Measurements from ENCODE around the gene CACNA1A.

CACNA1A gene

GRCh38 chr19:13303381-13304129, 202.7 kb downstream of the CACNA1A start:
- H3K9me3 ChIP-seq (ENCODE audit: control insufficient read depth, low read length): no peaks in the 10 kb centered on the region
- no peaks in the 10 kb centered on the region for H3K36me3 ChIP-seq (ENCODE audit: control insufficient read depth, insufficient read depth, low read length)
- DNase-seq: no peak
- H3K4me1 ChIP-seq (ENCODE audit: control insufficient read depth, insufficient read depth, low read length, poor library complexity, severe bottlenecking): no peaks in the 10 kb centered on the region
- no peak overlapping the region for H3K4me3 ChIP-seq (ENCODE audit: insufficient read depth, low read depth, low read length, poor library complexity, severe bottlenecking)
- no peak overlapping the region for H3K27ac ChIP-seq (ENCODE audit: insufficient read depth, low read length, poor library complexity, severe bottlenecking)
- H3K27me3 ChIP-seq (replicated peaks; ENCODE audit: control insufficient read depth, insufficient read depth, low read length, poor library complexity, severe bottlenecking): peaks cover 4% of the 10 kb centered on the region

- peaks cover 4% of the 10 kb centered on the region for H3K27me3 ChIP-seq (replicated peaks; ENCODE audit: control insufficient read depth, insufficient read depth, low read length, poor library complexity, severe bottlenecking)
- H3K36me3 ChIP-seq (ENCODE audit: control insufficient read depth, insufficient read depth, low read length): no peaks in the 10 kb centered on the region
- no peak overlapping the region for H3K4me3 ChIP-seq (ENCODE audit: insufficient read depth, low read depth, low read length, poor library complexity, severe bottlenecking)
- H3K27ac ChIP-seq (ENCODE audit: insufficient read depth, low read length, poor library complexity, severe bottlenecking): no peak overlapping the region
- DNase-seq: no peak
- no peaks in the 10 kb centered on the region for H3K4me1 ChIP-seq (ENCODE audit: control insufficient read depth, insufficient read depth, low read length, poor library complexity, severe bottlenecking)
- no peaks in the 10 kb centered on the region for H3K9me3 ChIP-seq (ENCODE audit: control insufficient read depth, low read length)
Measured at GRCh38 chr19:13302526-13303270, 203.6 kb downstream of the CACNA1A start.

GRCh38 chr19:13301627-13302334, 204.5 kb downstream of the CACNA1A start:
- Histone ChIP-seq H3K4me1 (ENCODE audit: control insufficient read depth, insufficient read depth, low read length, poor library complexity, severe bottlenecking) (no peaks in the 10 kb centered on the region), H3K27me3 (replicated peaks; ENCODE audit: control insufficient read depth, insufficient read depth, low read length, poor library complexity, severe bottlenecking) (peaks cover 4% of the 10 kb centered on the region), H3K9me3 (ENCODE audit: control insufficient read depth, low read length) (no peaks in the 10 kb centered on the region), H3K27ac (ENCODE audit: insufficient read depth, low read length, poor library complexity, severe bottlenecking) (no peak overlapping the region), H3K4me3 (ENCODE audit: insufficient read depth, low read depth, low read length, poor library complexity, severe bottlenecking) (no peak overlapping the region), H3K36me3 (ENCODE audit: control insufficient read depth, insufficient read depth, low read length) (no peaks in the 10 kb centered on the region)
- no peak for DNase-seq

GRCh38 chr19:13300421-13301030, 205.8 kb downstream of the CACNA1A start:
- Histone ChIP-seq H3K4me3 (ENCODE audit: insufficient read depth, low read depth, low read length, poor library complexity, severe bottlenecking) (no peak overlapping the region), H3K27me3 (replicated peaks; ENCODE audit: control insufficient read depth, insufficient read depth, low read length, poor library complexity, severe bottlenecking) (peaks cover 4% of the 10 kb centered on the region)

GRCh38 chr19:13299838-13300237, 206.4 kb downstream of the CACNA1A start:
- no peaks in the 10 kb centered on the region for H3K36me3 ChIP-seq (ENCODE audit: control insufficient read depth, insufficient read depth, low read length)
- DNase-seq: no peak
- peaks cover 4% of the 10 kb centered on the region for H3K27me3 ChIP-seq (replicated peaks; ENCODE audit: control insufficient read depth, insufficient read depth, low read length, poor library complexity, severe bottlenecking)
- no peaks in the 10 kb centered on the region for H3K4me1 ChIP-seq (ENCODE audit: control insufficient read depth, insufficient read depth, low read length, poor library complexity, severe bottlenecking)
- no peak overlapping the region for H3K4me3 ChIP-seq (ENCODE audit: insufficient read depth, low read depth, low read length, poor library complexity, severe bottlenecking)
- no peaks in the 10 kb centered on the region for H3K9me3 ChIP-seq (ENCODE audit: control insufficient read depth, low read length)
- H3K27ac ChIP-seq (ENCODE audit: insufficient read depth, low read length, poor library complexity, severe bottlenecking): no peak overlapping the region

More at GRCh38 chr19:13300421-13301030, 205.8 kb downstream of the CACNA1A start:
- no peaks in the 10 kb centered on the region for H3K9me3 ChIP-seq (ENCODE audit: control insufficient read depth, low read length)
- no peak overlapping the region for H3K27ac ChIP-seq (ENCODE audit: insufficient read depth, low read length, poor library complexity, severe bottlenecking)
- H3K36me3 ChIP-seq (ENCODE audit: control insufficient read depth, insufficient read depth, low read length): no peaks in the 10 kb centered on the region
- no peaks in the 10 kb centered on the region for H3K4me1 ChIP-seq (ENCODE audit: control insufficient read depth, insufficient read depth, low read length, poor library complexity, severe bottlenecking)
- DNase-seq: no peak

- no peak overlapping the region for H3K27ac ChIP-seq (ENCODE audit: insufficient read depth, low read length, poor library complexity, severe bottlenecking)
- no peaks in the 10 kb centered on the region for H3K36me3 ChIP-seq (ENCODE audit: control insufficient read depth, insufficient read depth, low read length)
- no peaks in the 10 kb centered on the region for H3K4me1 ChIP-seq (ENCODE audit: control insufficient read depth, insufficient read depth, low read length, poor library complexity, severe bottlenecking)
- peaks cover 4% of the 10 kb centered on the region for H3K27me3 ChIP-seq (replicated peaks; ENCODE audit: control insufficient read depth, insufficient read depth, low read length, poor library complexity, severe bottlenecking)
- DNase-seq: no peak
- H3K9me3 ChIP-seq (ENCODE audit: control insufficient read depth, low read length): no peaks in the 10 kb centered on the region
- no peak overlapping the region for H3K4me3 ChIP-seq (ENCODE audit: insufficient read depth, low read depth, low read length, poor library complexity, severe bottlenecking)
Measured at GRCh38 chr19:13298565-13299481, 207.5 kb downstream of the CACNA1A start.

- DNase-seq: no peak
Measured at GRCh38 chr19:13297023-13297422, 209.3 kb downstream of the CACNA1A start.

GRCh38 chr19:13294812-13295567, 211.3 kb downstream of the CACNA1A start:
- DNase-seq: no peak
- Histone ChIP-seq H3K9me3 (ENCODE audit: control insufficient read depth, low read length) (no peaks in the 10 kb centered on the region), H3K27ac (ENCODE audit: insufficient read depth, low read length, poor library complexity, severe bottlenecking) (no peak overlapping the region), H3K27me3 (replicated peaks; ENCODE audit: control insufficient read depth, insufficient read depth, low read length, poor library complexity, severe bottlenecking) (no peaks in the 10 kb centered on the region), H3K4me3 (ENCODE audit: insufficient read depth, low read depth, low read length, poor library complexity, severe bottlenecking) (no peak overlapping the region), H3K4me1 (ENCODE audit: control insufficient read depth, insufficient read depth, low read length, poor library complexity, severe bottlenecking) (no peaks in the 10 kb centered on the region), H3K36me3 (ENCODE audit: control insufficient read depth, insufficient read depth, low read length) (no peaks in the 10 kb centered on the region)

More at GRCh38 chr19:13297023-13297422, 209.3 kb downstream of the CACNA1A start:
- Histone ChIP-seq H3K4me1 (ENCODE audit: control insufficient read depth, insufficient read depth, low read length, poor library complexity, severe bottlenecking) (no peaks in the 10 kb centered on the region), H3K36me3 (ENCODE audit: control insufficient read depth, insufficient read depth, low read length) (no peaks in the 10 kb centered on the region), H3K9me3 (ENCODE audit: control insufficient read depth, low read length) (no peaks in the 10 kb centered on the region), H3K27ac (ENCODE audit: insufficient read depth, low read length, poor library complexity, severe bottlenecking) (no peak overlapping the region), H3K27me3 (replicated peaks; ENCODE audit: control insufficient read depth, insufficient read depth, low read length, poor library complexity, severe bottlenecking) (peaks cover 4% of the 10 kb centered on the region), H3K4me3 (ENCODE audit: insufficient read depth, low read depth, low read length, poor library complexity, severe bottlenecking) (no peak overlapping the region)

All from effector memory CD4-positive, alpha-beta T cell (primary cell).